Measurements from ENCODE around the gene CAMTA1. TPM values are rescaled to one million over a fixed set of nuclear protein-coding genes. Genes with fewer than 3 reads are reported as not detected.
"Not testable (repeated sequence)": the region's sequence is repeated elsewhere in the genome, so short reads cannot be mapped to it uniquely, and the experiment has no call there.

The CAMTA1 gene
- total RNA-seq, 2 experiments from 2014 or later: 43.9 to 73.3 TPM

DNA sequence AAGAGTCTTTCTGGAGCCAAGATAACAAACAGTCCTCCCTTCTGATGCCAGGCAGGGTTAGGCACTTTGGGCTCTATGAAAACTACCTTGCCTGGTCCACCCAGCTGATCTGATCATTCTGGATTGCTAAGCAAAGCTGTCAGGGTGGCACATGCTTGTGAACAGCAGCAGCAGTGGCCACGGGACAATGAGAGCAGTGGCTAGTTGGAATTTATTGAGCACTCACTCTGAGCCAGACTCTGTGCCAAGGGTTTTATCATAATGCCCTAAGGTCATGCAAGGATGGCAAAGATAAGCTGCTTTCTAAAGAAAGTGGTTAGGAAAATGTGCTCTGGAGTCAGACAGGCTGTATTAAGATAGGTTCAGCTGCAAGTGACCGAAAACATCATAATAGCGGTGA, 595.5 kb downstream of the CAMTA1 start:
- DNase-seq (ENCODE audit: low spot score): no peak
- no peak overlapping the region for H3K4me3 ChIP-seq (ENCODE audit: low read depth, low read length, poor library complexity, severe bottlenecking)
- H3K9me3 ChIP-seq (ENCODE audit: low read length): no peaks in the 10 kb centered on the region
- H3K27ac ChIP-seq (ENCODE audit: low read depth, low read length, poor library complexity, severe bottlenecking): no peak overlapping the region
- H3K9me2 ChIP-seq (ENCODE audit: insufficient read depth, low read length): no peaks in the 10 kb centered on the region
- TF ChIP-seq EZH2phosphoT487 (IDR thresholded peaks at IDR 0.05; ENCODE audit: borderline replicate concordance, low read depth, low read length): no peak
- TF ChIP-seq, protein P1, sequence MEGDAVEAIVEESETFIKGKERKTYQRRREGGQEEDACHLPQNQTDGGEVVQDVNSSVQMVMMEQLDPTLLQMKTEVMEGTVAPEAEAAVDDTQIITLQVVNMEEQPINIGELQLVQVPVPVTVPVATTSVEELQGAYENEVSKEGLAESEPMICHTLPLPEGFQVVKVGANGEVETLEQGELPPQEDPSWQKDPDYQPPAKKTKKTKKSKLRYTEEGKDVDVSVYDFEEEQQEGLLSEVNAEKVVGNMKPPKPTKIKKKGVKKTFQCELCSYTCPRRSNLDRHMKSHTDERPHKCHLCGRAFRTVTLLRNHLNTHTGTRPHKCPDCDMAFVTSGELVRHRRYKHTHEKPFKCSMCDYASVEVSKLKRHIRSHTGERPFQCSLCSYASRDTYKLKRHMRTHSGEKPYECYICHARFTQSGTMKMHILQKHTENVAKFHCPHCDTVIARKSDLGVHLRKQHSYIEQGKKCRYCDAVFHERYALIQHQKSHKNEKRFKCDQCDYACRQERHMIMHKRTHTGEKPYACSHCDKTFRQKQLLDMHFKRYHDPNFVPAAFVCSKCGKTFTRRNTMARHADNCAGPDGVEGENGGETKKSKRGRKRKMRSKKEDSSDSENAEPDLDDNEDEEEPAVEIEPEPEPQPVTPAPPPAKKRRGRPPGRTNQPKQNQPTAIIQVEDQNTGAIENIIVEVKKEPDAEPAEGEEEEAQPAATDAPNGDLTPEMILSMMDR (conservative IDR thresholded peaks at IDR 0.05; ENCODE audit: low read length): no peak
- no peaks in the 10 kb centered on the region for H3K36me3 ChIP-seq (ENCODE audit: insufficient read depth, low read length)
- CTCF ChIA-PET (ENCODE audit: unreplicated experiment): no interaction called here
- H3K4me1 ChIP-seq (ENCODE audit: insufficient read depth, low read length, poor library complexity, severe bottlenecking): no peaks in the 10 kb centered on the region
- H3K4me2 ChIP-seq (ENCODE audit: low read length): no peak overlapping the region
- H3K79me2 ChIP-seq (ENCODE audit: insufficient read depth, low read depth, low read length): no peaks in the 10 kb centered on the region
- no peaks in the 10 kb centered on the region for H4K20me1 ChIP-seq (ENCODE audit: insufficient read depth, low read length)
- no peak overlapping the region for H2AFZ ChIP-seq (ENCODE audit: low read length)
- no TSS peak for BruUV-seq (replicated peaks)
- intact Hi-C loops (cut with micrococcal nuclease; ENCODE audit: unreplicated experiment): no loop called here
- POLR2A ChIA-PET: no interaction called here

DNA sequence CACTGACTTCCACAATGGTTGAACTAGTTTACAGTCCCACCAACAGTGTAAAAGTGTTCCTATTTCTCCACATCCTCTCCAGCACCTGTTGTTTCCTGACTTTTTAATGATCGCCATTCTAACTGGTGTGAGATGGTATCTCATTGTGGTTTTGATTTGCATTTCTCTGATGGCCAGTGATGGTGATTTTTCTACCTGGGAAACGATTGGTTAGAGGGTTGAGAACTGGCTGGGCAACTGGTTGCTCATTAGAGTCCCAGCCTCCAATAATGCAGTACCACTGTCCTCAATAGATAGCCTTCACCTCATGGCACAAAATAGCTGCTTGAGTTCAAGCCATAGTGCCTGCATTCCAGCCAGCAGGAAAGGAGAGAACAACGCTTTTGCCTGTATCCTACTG, 596.5 kb downstream of the CAMTA1 start:
- H3K4me3 ChIP-seq (ENCODE audit: low read depth, low read length, poor library complexity, severe bottlenecking); H4K20me1 ChIP-seq (ENCODE audit: insufficient read depth, low read length); H3K4me2 ChIP-seq (ENCODE audit: low read length); H2AFZ ChIP-seq (ENCODE audit: low read length); H3K9me3 ChIP-seq (ENCODE audit: low read length); H3K27ac ChIP-seq (ENCODE audit: low read depth, low read length, poor library complexity, severe bottlenecking); intact Hi-C loops (cut with micrococcal nuclease; ENCODE audit: unreplicated experiment); H3K36me3 ChIP-seq (ENCODE audit: insufficient read depth, low read length); H3K79me2 ChIP-seq (ENCODE audit: insufficient read depth, low read depth, low read length); H3K9me2 ChIP-seq (ENCODE audit: insufficient read depth, low read length); POLR2A ChIA-PET; BruUV-seq (replicated peaks); CTCF ChIA-PET (ENCODE audit: unreplicated experiment); DNase-seq (ENCODE audit: low spot score); H3K4me1 ChIP-seq (ENCODE audit: insufficient read depth, low read length, poor library complexity, severe bottlenecking): not testable (repeated sequence)

DNA sequence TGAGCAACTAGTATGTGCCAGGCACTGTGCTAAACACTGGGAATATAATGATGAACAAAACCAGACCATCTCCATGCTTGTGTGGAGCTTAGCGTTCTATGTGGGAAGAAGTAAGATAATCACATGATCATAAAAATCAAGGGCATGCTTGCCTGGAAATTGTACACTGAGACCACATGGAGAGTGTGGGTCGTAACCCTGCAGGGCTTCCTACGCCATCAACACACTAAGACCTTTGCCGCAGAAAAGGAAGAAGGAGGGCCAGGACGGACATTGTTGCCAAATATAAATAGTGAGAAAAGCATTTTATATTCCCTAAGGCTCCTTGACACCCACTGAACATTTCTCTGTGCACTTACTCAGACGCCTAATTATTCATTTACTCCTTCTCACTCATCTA, 597.7 kb downstream of the CAMTA1 start:
- H3K79me2 ChIP-seq (ENCODE audit: insufficient read depth, low read depth, low read length): no peaks in the 10 kb centered on the region
- no peak overlapping the region for H3K27ac ChIP-seq (ENCODE audit: low read depth, low read length, poor library complexity, severe bottlenecking)
- intact Hi-C loops (cut with micrococcal nuclease; ENCODE audit: unreplicated experiment): no loop called here
- no TSS peak for BruUV-seq (replicated peaks)
- no peaks in the 10 kb centered on the region for H3K9me3 ChIP-seq (ENCODE audit: low read length)
- H4K20me1 ChIP-seq (ENCODE audit: insufficient read depth, low read length): no peaks in the 10 kb centered on the region
- no peak overlapping the region for H3K4me3 ChIP-seq (ENCODE audit: low read depth, low read length, poor library complexity, severe bottlenecking)
- POLR2A ChIA-PET: no interaction called here
- CTCF ChIA-PET (ENCODE audit: unreplicated experiment): no interaction called here
- no peak overlapping the region for H3K4me2 ChIP-seq (ENCODE audit: low read length)
- no peaks in the 10 kb centered on the region for H3K9me2 ChIP-seq (ENCODE audit: insufficient read depth, low read length)
- H2AFZ ChIP-seq (ENCODE audit: low read length): no peak overlapping the region
- H3K36me3 ChIP-seq (ENCODE audit: insufficient read depth, low read length): no peaks in the 10 kb centered on the region
- DNase-seq (ENCODE audit: low spot score): no peak
- H3K4me1 ChIP-seq (ENCODE audit: insufficient read depth, low read length, poor library complexity, severe bottlenecking): no peaks in the 10 kb centered on the region
- no peak for TF ChIP-seq EZH2phosphoT487 (IDR thresholded peaks at IDR 0.05; ENCODE audit: borderline replicate concordance, low read depth, low read length)
- TF ChIP-seq, protein P1 (conservative IDR thresholded peaks at IDR 0.05; ENCODE audit: low read length): no peak
